Heart left ventricle (tissue), 16 donors: ENCODE measurements around the gene MXD3. TPM values are rescaled to one million over a fixed set of nuclear protein-coding genes. Genes with fewer than 3 reads are reported as not detected.

ENCODE experiments used
- ATAC-seq, 4 donors: fragments of 200-7000 bp; cut with Tn5 transposase; one replicate each; pipeline ENCODE4 v1.9.1; 2020 to 2022; ENCODE audit warnings: moderate library complexity in 4 of 4, mild to moderate bottlenecking in 3 of 4, moderate number of reproducible peaks in 1 of 4
- DNase-seq, 5 donors: peaks; one replicate each; pipeline ENCODE4 v3.0.0-alpha.2; 2020
- H3K27ac ChIP-seq, 12 donors: fragments of 200-600 bp; sonication (generic) in 4 of 12; one replicate each; pipeline versions ENCODE4 v1.5.0 to v1.8.0; 2016 to 2022; ENCODE audit warnings: mild to moderate bottlenecking in 2 of 12
- H3K27me3 ChIP-seq, 9 donors: fragments of 200-600 bp; sonication (generic) in 2 of 9; one replicate each; pipeline versions ENCODE4 v1.5.1 to v1.8.0; 2016 to 2022; ENCODE audit warnings: mild to moderate bottlenecking in 3 of 9
- H3K36me3 ChIP-seq, 9 donors: fragments of 200-600 bp; sonication (generic) in 2 of 9; one replicate each; pipeline versions ENCODE4 v1.5.0 to v1.8.0; 2018 to 2022; ENCODE audit warnings: mild to moderate bottlenecking in 2 of 9
- H3K4me1 ChIP-seq, 12 donors: fragments of 200-600 bp; sonication (generic) in 4 of 12; one replicate each; pipeline versions ENCODE4 v1.5.0 to v1.8.0; 2016 to 2022; ENCODE audit warnings: mild to moderate bottlenecking in 3 of 12
- H3K4me3 ChIP-seq, 12 donors: fragments of 200-600 bp; sonication (generic) in 4 of 12; one replicate each; pipeline versions ENCODE4 v1.5.0 to v1.8.0; 2017 to 2022; ENCODE audit warnings: mild to moderate bottlenecking in 9 of 12, moderate library complexity in 4 of 12
- H3K9me3 ChIP-seq, 12 donors: fragments of 200-600 bp; sonication (generic) in 4 of 12; one replicate each; pipeline versions ENCODE4 v1.5.0 to v1.8.0; 2016 to 2022; ENCODE audit warnings: mild to moderate bottlenecking in 1 of 12
- POLR2A ChIP-seq, 2 donors: fragments of 450-650 bp; IDR thresholded peaks; one replicate each; pipeline ENCODE4 v1.6.1; 2017; ENCODE audit warnings: antibody characterized with exemption in 2 of 2, mild to moderate bottlenecking in 2 of 2, moderate library complexity in 2 of 2
- WGBS, 4 donors: extraction: QIAGEN DNeasy Blood & Tissue Kit in 2 of 4; methylation state at CpG; one replicate each; pipeline versions ENCODE4 v1.1.5 to v1.1.7; 2013 to 2018; 5-methylcytosine and 5-hydroxymethylcytosine counted together
- intact Hi-C, 10 donors: fragments of 100-400 bp; cut with DNase I; formaldehyde crosslinking; loops; one replicate each; pipeline versions ENCODE4 v1.11.1 to v1.14.2; 2022
- polyA plus RNA-seq, 2 donors: library from polyadenylated mRNA; stranded (reverse); fragments of 200-250 nt; gene quantifications; one replicate each; pipeline ENCODE4 v1.2.3, GENCODE V29; 2013
- total RNA-seq, 9 donors: library from RNA; depleted of rRNA in 2 of 9; stranded (reverse); fragments of >200 nt in 2 of 9; fragmentation: NEBNext Ultra II Directional in 3 of 9; extraction: Animal tissue kit (Norgen Biotek cat#: 25700) in 3 of 9; gene quantifications; one replicate each; pipeline versions ENCODE4 v1.1.0 to v1.2.4, GENCODE V29; 2016 to 2023
- TF ChIP-seq, protein P1 (sequence below), 12 donors: fragments of 200-600 bp; sonication (generic) in 4 of 12; IDR thresholded peaks; one replicate each; pipeline versions ENCODE4 v1.5.0 to v1.8.0; 2018 to 2022; ENCODE audit warnings: antibody characterized with exemption in 12 of 12, mild to moderate bottlenecking in 5 of 12
- donor health status: ischemic (EF 13 %, LVEDD 7.1; RV severe dilation, severe dysfunction).
- donor health status: healthy with polysubstance abuse.
- donor health status: DM: no; HTN: yes; CAD: no.
- donor health status: DM: no; HTN: no; CAD: no.
- donor health status: ischemic (EF 25% LVEDD 6.9; RV normal size, moderate dysfunction).
- donor health status: ischemic (EF 25% LVEDD 5.7; RV mildly dilated, moderate dysfunction).
- donor health status: healthy.
- donor health status: DM: yes; HTN: yes; CAD: no.
- donor health status: ischemic (EF 35%, LVEDD 5.7; RV mildly dilated, moderate dysfunction).
- donor health status: nonischemic (EF 11% LVEDD 7.7; RV severe dilation, severe dysfunction).
- donor health status: DM: yes; HTN: yes; CAD: no.
- donor health status: PGD.
- donor health status: ischemic (EF 29% LVEDD 5.4; RV normal size, mild dysfunction).
- donor health status: nonischemic (EF 23%, LVEDD 6.1; RV moderate dilation, normal function).

Gene MXD3
- total and polyA plus RNA-seq, 11 donors: 0.52 to 9.1 (median 2.5) TPM

DNA sequence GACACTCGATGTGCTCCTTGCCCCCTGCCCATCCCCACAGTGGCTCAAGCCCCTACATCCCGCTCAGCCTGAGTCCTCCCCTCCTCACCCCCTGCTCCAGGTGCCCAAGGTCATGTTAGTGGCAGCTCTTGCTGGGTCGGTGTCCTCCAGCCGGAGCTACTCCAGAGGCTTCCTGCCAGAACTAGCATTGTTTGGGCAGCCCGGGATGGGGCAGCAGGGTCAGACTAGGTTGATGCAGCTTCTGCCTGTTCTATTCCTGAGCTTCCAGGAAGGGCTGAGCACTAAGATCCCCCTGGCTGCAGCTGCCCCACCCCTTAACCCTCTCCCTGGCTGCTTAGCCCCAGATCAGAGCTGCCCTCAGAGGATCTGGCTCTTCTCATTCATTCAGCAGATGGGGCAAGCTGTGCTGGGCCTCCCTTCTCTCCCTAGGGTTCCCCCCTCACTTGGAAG, 46.7 kb upstream of the MXD3 start:
- Histone ChIP-seq H3K4me1 (peaks cover 0 to 84% (median 21%) of the 10 kb centered on the region in 12 donors), H3K27ac (peak overlapping the region in 5 of 12 donors; percentile 34 to 88 (median 42)), H3K27me3 (no peaks in the 10 kb centered on the region), H3K9me3 (no peaks in the 10 kb centered on the region), H3K4me3 (peak overlapping the region in 9 of 12 donors; percentile 17 to 73 (median 44)), H3K36me3 (no peaks in the 10 kb centered on the region)
- intact Hi-C loops: loop anchor here in 1 of 10 donors (5.0 kb wide), 1 partner anchor 41 kb away; no protein-coding TSS in a partner anchor
- WGBS, 4 donors: 24 to 35% (median 25%) methylated on average over 5 of the region's 5 CpGs
- peak in 2 of 5 donors; percentile 35 to 65 for DNase-seq
- peak; percentile 23 to 67 (median 51) for ATAC-seq
- no peak for TF ChIP-seq POLR2A (IDR thresholded peaks at IDR 0.05)
- TF ChIP-seq, protein P1, sequence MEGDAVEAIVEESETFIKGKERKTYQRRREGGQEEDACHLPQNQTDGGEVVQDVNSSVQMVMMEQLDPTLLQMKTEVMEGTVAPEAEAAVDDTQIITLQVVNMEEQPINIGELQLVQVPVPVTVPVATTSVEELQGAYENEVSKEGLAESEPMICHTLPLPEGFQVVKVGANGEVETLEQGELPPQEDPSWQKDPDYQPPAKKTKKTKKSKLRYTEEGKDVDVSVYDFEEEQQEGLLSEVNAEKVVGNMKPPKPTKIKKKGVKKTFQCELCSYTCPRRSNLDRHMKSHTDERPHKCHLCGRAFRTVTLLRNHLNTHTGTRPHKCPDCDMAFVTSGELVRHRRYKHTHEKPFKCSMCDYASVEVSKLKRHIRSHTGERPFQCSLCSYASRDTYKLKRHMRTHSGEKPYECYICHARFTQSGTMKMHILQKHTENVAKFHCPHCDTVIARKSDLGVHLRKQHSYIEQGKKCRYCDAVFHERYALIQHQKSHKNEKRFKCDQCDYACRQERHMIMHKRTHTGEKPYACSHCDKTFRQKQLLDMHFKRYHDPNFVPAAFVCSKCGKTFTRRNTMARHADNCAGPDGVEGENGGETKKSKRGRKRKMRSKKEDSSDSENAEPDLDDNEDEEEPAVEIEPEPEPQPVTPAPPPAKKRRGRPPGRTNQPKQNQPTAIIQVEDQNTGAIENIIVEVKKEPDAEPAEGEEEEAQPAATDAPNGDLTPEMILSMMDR (IDR thresholded peaks at IDR 0.05): no peak

DNA sequence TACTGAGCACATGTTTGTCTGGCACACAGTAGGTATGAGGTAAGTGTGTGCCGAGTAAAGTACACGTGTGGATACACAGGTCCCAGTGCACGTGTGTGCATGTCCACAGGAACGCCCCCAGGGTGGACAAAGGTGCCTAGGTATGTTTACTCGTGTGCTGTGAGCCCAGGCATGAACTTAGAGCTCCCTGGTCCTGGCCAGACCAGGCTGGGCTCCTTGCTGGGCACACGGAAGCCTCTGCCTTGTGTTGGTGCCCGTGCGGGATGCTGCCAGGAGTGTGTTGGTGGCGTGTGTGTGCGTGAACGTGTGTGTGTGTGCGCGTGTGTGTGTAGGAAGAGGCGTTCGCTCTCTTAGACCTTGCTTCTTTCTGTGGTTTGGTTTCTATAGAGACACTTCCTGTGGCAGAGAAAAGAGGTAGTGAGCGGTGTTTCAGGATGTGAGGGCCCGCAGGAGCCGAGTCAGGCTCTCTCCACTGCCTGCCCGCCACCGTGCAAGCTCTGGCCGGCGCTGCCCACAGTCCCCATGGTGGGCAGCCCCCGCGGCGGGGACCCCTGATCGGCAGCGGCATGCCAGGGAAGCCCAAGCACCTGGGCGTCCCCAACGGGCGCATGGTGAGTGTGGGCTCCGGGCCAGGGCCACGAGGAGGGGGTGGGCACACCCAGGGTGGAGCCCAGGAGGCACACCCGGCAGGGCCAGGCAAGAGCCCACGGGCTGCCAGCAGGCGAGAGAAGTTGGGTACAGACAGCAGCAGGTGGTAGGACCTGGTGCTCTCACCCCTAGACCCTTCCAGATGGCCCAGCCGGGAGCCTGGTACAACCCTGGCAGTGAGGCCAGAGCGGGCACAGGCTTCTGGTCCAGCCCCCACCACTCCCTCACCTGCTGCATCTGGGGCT, 46.0 kb upstream of the MXD3 start, which contains the start of gene RGS14:
Gene RGS14, plus strand, starts transcription at position 466 of the 893 bp plus-strand sequence. Its CDS starts 101 bp downstream, at position 567.
- H3K4me3 ChIP-seq: peak within 1 kb of the TSS in 9 of 12 donors; percentile 17 to 73 (median 44)
- no peaks in the 10 kb centered on the region for H3K27me3 ChIP-seq
- H3K9me3 ChIP-seq: no peaks in the 10 kb centered on the region
- H3K27ac ChIP-seq: peak within 1 kb of the TSS in 5 of 12 donors; percentile 34 to 88 (median 42)
- 44 to 52% (median 49%) methylated on average over 11 to 37 of the region's 37 CpGs for WGBS, 4 donors
- peak in 3 of 4 donors; percentile 50 to 66 (median 64) for ATAC-seq
- H3K36me3 ChIP-seq: no peaks in the 10 kb centered on the region
- intact Hi-C loops: loop anchor here in 1 of 10 donors (5.0 kb wide), 1 partner anchor 40 kb away; no protein-coding TSS in a partner anchor
- DNase-seq: peak in 2 of 5 donors; percentile 38 to 75
- peaks cover 0 to 79% (median 16%) of the 10 kb centered on the region in 12 donors for H3K4me1 ChIP-seq
- TF ChIP-seq POLR2A (IDR thresholded peaks at IDR 0.05): no peak
- TF ChIP-seq, protein P1 (IDR thresholded peaks at IDR 0.05): no peak

DNA sequence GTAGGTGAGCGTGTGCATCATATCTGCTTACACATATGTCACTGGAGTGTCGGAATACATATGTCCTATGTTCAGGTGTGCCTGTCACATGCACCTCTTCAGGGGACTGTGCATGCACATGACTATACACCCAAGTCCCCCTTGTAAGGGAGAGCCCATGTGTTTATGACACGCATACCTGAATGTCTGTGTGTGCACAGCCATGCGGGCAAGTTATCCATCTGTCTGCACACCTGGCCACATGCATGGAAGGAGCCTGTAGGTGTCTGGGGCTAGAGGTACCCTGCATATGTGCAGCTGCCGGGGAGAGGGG, 45.4 kb upstream of the MXD3 start:
- WGBS, 4 donors: 73 to 96% (median 86%) methylated on average over 3 to 5 of the region's 5 CpGs
- no peaks in the 10 kb centered on the region for H3K27me3 ChIP-seq
- TF ChIP-seq, protein P1 (IDR thresholded peaks at IDR 0.05): no peak
- no peak for TF ChIP-seq POLR2A (IDR thresholded peaks at IDR 0.05)
- peaks cover 0 to 77% (median 16%) of the 10 kb centered on the region in 12 donors for H3K4me1 ChIP-seq
- H3K9me3 ChIP-seq: no peaks in the 10 kb centered on the region
- peak overlapping the region in 1 of 12 donors; percentile 88 for H3K27ac ChIP-seq
- H3K36me3 ChIP-seq: no peaks in the 10 kb centered on the region
- DNase-seq (no peak), ATAC-seq (no peak)
- peak overlapping the region in 1 of 12 donors; percentile 73 for H3K4me3 ChIP-seq
- intact Hi-C loops: loop anchor here in 1 of 10 donors (5.0 kb wide), 1 partner anchor 40 kb away; no protein-coding TSS in a partner anchor

DNA sequence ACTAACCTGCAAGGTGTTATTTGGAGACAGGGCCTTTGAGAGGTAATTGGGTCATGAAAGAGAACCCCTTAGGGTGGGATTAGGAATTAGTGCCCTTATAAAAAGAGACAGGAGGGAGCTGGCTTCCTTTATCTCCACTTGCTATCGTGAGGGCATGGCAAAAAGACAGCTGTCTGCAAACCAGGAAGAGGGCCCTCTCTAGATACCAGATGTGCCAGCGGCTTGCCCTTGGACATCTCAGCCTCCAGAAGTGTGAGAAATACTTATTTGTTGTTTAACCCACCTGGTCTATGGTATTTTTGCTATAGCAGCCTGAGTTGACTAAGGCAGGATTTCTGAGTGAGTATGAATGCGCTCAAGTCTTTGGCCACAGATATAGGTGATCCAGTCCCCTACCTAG, 45.0 kb upstream of the MXD3 start:
- no peak overlapping the region for H3K27ac ChIP-seq
- no peaks in the 10 kb centered on the region for H3K27me3 ChIP-seq
- H3K4me3 ChIP-seq: no peak overlapping the region
- H3K4me1 ChIP-seq: peaks cover 0 to 77% (median 18%) of the 10 kb centered on the region in 12 donors
- intact Hi-C loops: loop anchor here in 1 of 10 donors (5.0 kb wide), 1 partner anchor 39 kb away; no protein-coding TSS in a partner anchor
- no peaks in the 10 kb centered on the region for H3K9me3 ChIP-seq
- peak in 1 of 5 donors; percentile 12 for DNase-seq
- TF ChIP-seq POLR2A (IDR thresholded peaks at IDR 0.05): no peak
- TF ChIP-seq, protein P1 (IDR thresholded peaks at IDR 0.05): no peak
- ATAC-seq: no peak
- no peaks in the 10 kb centered on the region for H3K36me3 ChIP-seq
- WGBS, 4 donors: 61 to 73% (median 70%) methylated on average over 3 of the region's 3 CpGs
